Measurements from ENCODE around the gene ZEB2.
A peak's percentile ranks its signal among the peaks of the same experiment; 100 is the strongest.

ZEB2 gene

DNA sequence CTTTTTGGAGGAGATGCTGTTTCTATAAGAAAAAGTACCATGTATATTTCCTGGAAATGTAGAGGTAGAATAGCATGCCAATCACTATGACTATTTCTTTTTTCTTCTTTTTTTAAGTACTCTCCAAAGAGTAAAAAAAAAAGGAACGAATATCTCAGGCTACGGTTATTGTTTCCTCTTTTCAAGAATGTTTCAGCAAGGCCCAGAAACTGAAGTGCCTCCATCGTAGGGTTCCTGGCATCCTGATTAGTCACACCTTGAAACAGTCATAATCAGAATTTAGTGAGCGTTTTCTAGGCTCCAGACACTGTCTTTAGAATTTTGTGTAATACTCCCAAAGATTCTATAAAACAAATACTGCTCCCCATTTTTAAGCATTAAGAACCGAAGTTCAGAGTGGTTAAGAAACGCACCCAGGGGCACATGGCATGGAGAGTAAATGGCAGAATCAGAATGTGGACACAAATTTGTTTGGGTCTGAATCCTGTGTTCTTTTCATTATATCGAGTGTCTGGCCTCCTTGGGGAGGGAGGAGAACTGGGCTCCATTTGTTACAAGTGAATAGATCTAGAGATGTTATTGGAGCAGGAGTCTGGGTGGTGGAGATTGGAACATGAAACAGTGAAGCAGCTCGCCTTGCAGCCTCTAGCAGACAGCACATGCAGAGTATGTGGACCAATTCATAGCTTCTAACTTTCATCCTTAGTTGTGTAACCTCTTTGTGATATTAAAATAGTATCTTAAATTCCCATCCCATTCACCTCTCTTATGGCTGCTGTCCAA is 26.7 kb downstream of the ZEB2 start:
- peak; percentile 66 for DNase-seq

DNA sequence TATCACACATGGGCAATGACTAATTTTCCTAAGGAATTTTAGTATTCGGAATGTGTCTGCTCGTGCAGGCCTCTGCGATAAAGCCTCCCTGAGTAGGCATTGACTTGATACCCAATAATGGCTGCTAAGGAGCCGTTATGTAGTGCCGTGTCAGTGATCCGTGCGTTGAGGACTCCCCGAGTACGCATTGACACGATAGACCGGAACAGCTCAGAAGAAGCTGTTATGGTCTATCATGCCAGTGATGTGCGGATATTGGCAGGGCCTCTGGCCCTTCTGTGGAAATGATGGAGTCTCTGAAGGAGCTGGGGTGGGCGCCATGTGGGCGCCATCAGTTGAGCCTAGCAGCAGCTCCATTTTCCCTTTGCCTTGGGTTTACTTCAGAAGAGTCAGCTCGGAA is 29.1 kb downstream of the ZEB2 start:
- no peak for DNase-seq

DNA sequence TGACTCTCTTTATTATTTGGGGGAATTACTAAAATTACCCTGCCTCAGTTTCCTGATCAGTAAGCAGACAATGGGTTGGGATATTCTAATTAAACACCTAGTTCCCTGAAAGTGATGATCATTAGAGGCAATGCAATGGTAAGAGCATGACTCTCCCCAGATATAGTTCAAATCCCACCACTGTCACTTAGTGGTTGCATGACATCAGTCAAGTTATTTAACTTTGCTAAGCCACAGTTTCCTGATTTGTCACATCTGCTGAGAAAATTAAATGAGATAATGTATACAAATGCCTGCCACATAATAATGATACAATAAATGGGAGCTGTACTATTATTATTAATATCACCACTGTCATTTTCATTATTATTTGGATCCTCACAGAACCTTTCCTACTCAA is 29.9 kb downstream of the ZEB2 start:
- DNase-seq, result peak; percentile 70

DNA sequence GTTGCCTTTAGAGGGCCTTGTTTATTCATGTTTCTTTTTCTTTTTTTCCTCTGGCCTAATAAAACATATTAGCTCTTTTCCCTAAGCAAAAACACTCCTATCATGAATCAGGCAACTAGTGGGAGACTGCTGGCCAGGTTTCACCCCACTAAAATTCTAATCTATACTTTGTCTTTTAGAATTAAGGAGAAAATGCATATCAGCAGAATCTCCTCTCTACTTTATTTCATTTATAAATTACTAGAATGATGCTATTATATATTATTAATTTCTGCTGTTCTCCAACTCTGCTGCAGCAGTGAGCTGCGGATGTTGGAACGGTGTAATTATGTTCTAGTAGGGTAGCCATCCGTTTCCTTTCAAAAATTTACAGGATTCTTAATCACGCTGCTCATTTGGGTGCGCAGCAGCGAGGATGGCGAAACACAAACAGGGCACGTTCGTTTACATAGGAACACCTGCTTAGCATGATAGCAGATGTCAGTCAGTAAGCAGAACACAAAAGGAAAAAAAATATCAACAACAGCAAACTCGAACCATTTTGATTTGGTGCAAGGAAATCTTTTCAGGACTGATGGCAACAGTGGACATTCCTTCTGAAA is 30.5 kb downstream of the ZEB2 start:
- DNase-seq, result no peak

DNA sequence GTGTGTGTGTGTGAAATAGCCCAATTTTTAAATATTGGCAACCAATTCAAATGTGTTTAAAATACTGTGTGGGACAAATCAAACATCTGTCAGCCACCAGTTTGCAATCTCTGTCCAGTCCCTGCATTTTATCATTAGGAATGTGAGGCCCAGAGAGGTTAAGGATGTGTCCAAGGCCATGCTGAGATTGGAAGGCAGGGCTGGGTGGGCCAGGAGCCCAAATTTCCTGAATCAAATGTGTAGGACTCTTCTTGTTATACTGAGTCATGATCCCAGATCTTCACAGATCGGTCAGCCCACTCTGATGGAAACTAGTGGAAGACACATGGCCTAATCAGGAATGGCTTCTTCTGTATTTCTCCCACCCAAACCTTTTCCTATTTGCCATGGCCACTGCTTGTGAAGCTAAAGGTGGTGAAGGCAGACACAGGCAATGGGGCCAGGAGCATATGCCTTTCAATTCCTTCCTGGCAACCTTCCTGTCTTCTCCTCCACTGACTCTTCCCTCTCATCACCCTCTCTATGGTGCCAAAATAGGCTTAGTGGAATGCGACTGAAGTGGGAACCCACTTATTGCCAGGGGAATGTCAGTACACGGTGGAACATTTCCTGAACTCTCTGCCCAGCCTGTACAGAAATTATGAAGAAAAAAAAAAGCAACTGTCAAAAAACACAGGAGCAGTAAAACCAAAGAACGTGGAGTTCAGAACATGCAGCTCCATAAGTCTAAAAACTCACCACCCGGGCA is 35.5 kb downstream of the ZEB2 start:
- DNase-seq, result no peak

DNA sequence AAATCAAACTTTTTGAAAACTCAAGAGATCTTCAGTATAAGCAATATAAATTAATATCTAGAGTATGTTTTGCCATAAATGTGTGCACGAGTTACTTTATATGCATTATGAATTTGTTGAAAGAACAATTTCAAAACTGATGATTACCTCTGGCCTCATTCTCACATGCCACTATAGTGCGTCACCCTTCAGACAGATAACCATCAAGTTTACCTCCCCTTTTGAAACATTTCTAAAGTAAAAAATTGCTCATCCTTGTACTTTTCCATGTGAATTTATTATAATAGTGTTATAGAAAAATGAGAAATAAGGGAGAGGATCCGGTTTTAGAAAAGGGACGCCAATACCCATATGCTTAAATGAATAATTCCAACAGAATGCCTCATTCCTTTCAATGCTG is 38.3 kb downstream of the ZEB2 start:
- DNase-seq, result no peak

DNA sequence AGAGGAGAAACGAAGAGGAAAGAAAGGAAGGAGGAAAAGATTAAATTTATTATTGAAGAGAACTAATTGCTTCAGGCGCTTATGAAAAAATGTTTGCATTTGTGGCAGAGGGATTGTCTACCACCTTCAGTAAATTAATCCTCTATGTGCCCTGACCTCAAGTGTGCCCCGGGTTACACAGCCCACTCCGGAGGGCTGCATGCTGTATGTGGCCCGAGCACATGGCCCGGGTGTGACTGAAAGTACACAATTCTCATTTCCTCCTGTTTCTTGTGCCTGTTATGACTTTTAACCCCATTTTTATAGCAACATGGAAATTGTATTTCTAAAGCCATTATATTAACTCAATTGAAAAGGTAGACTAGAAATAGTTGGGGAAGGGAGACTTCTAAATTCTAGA is 38.8 kb downstream of the ZEB2 start:
- DNase-seq, result no peak

DNA sequence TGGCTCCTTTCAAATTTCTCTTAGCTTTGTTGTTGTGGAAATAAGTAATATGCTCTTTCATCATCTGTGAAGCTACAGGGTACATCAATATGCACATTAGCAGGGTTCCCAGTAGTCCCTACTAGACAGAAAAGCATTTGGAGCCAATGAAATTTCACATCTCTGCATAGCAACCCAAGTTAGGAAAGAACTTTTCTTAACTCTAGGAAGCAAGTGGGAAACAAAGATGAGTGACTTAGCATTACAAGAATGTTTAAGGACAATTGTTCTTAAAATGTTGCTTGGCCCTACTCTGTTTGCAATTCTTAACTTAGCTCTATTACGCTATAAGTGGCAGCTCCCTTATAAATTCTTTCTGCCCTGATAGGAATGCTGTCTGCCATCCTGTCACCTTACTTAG is 39.6 kb downstream of the ZEB2 start:
- no peak for DNase-seq

DNA sequence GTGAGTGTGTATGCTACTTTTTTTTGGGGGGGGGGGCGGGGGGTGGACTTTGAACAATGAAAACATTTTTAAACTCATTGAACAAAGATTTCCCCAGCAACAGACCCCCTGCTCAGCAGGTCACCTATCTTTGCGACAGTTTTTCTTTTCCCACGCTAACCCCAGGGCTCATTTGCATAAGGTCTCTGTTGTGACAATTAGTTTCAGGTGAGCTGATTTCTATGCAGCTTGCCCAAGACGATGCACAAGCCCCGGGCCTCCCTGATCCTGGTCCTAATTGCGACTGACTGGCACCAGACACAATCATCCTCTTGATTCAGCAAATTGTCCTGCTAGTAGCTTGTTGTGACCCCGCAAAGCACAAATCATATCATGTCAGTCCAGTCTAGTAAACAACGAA is 40.3 kb downstream of the ZEB2 start:
- DNase-seq, result no peak

DNA sequence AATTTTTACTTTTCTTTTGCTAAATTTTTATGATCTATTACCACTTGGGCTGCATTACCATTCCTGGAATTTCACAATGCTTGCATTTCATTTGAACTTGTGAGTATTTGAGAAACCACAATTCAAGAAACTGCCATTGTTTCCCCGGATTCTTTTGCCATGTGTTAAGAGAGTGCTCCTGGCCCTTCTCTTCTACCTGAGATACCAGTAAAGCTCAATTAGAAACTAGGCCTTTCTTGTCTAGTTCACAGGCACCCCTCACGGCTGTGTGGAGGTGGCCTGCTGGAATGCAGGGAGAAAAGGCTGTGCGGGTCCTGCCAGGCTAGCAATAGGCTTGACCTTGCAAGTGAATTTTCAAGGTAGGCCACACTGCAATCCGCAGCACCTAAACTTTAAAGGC is 40.8 kb downstream of the ZEB2 start:
- DNase-seq, result no peak

DNA sequence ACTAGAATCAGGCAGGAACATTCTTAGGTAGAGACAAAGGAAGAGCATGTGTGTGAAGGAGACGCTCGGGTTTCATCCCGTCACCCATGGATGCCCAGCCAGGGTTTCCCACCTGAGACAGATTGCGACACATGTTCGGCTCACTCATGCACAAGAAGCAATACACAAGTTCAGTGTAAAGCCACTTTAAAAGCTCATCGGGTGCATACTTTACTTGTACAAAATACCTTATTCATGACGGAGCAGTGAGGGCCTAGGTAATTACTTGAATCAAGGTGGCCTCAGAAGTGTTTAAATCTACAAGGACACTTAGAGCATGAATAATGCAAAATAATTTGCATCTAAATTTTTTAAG is 42.0 kb downstream of the ZEB2 start:
- DNase-seq, result no peak

DNA sequence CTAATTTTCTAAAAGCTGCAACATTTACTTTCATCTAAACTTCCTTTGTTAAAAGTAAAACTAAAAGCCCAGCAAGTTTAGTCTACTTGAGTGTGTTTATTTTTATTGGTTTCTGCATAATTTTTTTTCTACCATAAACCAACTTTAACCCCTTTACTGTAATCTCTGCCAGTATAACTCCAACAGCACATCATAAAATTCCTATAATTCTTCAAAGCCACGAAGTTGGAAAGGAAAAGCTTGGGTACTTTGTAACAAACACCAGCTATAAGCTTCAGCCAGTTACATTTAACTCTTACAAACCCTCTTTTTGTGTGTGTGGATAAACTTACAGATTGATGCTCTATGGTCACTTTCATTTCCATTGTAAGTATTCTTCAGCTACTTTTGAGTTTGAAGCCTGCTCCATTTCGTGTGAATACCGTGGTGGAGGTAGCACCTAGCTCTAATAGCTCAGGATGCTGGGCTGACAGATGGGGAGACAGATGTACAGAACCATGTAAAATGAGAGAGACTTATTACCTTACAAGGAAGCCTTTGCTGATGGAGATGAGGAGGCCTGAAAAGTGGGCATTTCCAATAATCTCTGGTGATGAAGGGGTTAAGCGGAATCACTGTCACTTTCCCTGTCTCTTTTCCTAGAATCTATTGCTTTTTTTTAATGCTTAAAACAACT is 42.5 kb downstream of the ZEB2 start:
- no peak for DNase-seq

DNA sequence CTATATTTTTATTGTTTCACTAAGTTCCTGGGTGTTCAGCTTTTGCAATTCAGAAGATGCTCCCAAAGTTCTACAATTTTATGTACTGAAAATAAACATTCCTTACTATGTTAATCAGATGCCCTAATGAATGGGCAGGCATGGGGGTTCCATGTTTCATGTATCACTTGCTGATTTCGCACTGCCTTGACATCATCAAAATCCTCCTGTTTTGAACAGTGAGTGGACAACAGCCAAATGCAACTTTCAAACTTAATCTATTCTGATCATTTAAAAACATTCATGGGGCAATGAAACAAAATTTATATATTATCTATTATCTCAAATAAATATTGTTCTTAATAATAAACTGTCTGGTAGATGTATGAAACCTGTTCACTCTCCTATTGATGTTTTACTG is 43.2 kb downstream of the ZEB2 start:
- no peak for DNase-seq

DNA sequence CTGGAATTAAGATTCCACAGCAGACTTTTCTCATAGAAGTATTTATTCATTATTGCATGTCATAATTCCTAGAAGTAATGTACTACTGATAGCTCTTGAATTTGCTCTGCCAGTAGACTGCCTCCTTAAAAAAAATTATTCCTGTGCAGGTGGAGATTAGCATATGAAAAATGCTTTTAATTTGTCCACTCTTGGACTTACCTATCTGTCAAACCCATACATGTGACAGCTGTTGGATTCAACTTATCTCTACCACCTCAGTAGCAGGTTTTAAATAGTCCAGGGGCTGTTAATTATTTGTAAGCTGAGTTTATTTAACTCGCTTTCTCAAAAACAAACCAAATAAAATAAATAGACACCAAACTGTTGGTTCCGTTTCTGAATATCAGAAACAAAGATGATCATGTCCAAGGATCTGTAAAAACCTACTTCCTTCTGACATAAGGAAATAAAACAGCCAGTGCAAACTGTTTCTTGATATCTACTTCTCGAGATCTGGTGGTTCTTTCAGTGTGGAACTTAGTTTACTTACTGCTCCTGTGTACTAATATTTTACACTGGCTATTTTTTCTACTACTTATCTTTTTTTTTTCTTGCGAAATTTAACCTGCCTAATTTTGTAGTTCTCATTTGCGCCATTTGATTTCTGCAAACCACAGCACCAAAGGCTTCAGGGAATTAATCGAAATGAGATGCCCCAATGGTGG is 44.2 kb downstream of the ZEB2 start:
- no peak for DNase-seq

DNA sequence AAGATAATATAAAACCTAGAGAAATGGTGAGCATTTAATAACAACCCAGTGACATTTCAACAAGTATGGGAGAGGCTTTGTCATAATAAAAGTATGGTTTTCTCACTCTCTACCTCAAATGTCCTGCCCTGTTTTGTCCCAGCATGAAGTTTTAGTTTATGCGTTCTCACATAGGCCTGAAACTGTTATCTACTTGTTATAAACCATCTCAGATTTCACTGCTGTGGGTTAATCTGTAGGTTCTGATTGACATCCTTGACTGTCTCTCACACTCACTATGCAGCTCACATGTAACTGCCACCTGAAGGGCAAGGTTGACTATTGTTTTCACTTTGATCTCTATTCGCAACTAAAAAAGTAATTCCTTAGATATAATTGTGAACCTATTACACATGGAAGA is 44.9 kb downstream of the ZEB2 start:
- DNase-seq, result peak; percentile 51

DNA sequence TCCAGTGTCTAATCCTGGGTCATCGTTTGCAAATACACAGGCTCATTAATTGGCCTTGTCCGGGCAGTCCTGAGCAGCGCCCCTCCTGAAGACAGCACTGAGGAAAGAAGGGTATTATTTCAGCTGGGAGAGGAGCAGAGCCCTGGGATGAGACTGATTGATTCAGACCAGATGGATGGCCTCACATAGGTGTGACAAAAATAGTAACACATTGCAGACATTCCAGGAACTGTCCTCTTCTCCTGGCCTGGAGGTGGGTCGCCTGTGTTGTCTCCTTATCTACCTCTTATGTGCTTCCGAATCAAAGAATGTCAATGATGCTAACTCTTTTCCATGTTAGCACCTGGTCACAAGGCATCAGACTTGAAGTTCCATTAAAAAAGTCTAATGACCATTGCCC is 45.9 kb downstream of the ZEB2 start:
- DNase-seq, result no peak

DNA sequence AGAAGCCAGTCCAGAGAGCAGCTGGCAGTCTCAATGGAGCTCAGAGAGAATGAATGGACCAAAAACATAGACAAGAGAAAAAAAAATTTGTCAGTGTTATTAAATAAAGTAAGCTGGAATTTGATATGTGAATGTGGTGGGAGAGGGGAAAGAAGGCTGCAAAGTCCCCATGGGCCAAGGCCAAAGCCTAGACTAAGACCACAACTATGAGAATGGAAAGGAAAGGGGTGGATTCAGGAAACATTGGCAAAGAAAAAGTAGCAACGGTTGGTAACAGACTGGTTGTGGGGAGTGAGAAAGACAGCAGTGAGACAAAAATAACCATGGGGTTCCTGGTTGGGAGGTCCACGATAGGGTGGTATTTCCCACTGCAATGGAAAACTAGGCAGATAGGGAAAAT is 47.0 kb downstream of the ZEB2 start:
- no peak for DNase-seq

DNA sequence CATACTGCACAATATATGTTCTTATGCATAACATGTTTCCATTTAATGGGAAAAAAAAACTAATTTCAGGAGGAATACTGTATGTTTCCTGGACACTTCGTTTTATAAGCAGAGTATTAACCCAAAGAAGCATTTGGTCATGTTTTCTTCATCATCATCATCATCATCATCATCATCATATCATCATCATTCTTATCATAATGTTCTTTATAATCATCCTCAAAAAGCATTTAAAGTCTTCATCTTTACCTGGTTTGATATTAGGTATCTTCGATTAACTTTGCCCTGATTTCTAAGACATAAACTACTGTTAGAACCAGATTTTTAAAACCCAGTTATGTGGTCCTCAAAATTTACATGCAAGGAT is 47.9 kb downstream of the ZEB2 start:
- DNase-seq, result no peak

DNA sequence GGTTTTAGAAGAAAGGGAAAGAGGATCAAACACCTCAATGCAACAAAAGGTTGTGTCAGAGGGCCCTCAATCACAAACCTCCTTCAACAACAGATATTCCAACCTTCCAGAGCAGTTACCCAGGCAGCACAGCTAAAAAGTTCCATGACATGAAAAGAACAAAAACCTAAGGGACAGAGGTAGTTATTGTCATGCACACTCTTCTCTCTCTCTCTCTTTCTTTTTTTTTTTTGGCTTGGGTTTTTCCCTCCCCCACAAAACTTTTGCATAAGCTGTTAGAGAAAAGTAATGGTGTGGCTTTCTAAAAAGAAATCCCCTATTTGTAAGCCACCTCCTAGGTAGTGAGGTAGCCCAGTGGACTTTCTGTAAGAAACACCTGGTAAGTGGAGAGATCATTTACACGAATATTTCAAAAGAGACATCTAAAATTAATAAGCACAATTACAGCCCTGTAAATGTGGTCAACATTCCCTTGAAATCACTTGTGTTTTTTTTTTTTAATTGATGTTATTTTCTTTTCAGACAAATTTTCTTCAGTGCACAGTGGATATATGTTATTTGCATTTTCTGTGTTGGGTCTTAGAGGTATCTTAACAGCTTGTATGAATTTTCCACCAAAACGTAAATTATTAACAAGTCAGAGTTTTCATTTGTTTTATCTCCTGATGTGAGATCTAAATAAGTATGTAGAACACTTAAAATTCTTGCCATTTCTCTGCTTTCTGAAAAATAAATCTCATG is 48.4 kb downstream of the ZEB2 start:
- no peak for DNase-seq

DNA sequence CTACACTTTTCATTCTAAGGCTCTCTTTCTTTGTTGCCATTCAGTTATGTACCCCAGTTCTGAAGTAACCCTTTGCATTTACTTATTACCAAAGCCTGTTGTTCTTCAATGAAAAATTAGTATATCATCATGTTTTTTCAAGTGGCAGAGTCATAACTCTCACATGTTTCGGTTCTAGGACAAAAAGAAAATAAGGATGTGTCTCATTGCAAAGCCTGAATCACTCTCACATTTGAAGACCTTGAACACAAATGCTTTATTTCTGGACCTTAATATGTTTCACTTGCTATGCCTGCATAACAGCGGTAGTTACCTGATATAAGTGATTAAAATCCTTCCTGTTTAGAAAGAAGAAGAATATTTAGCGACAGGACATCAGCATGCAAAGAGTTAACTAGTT is 49.1 kb downstream of the ZEB2 start:
- no peak for DNase-seq

DNA sequence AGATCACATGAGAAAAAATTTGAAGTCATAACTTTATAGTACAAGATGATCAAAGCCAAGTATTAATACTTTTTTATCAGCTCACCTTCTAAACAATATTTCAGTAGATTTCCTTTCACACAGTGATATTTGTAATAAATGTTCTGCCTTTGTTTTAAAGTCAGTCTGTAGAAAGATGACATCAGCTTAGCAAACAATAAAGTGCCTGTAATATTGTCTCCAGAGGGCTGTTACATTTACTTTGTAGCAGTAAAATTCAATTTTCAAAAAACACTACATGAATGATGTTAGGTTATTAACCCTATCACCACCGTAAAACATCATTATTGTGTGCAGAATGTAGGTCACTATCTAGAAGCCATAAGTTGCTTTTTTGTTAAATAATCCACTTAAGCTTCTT is 49.6 kb downstream of the ZEB2 start:
- DNase-seq, result no peak

DNA sequence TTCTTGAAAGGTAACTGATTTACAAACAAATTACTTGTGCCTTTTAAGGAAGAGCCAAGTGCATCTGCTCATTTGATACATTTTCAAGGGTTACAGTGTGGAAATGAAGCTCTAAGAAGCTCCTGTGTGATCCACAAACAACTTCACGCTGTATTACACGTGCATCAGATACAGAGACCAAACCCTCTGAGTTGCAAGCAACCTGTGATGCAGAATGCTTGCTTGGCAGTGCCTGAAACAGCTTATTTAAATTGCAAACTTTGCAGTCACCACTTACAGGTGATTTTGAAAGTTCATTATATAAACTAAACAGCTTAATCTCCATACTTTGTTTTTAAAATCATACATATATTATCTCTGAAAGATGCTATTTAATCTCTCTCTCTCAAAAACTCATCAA is 50.1 kb downstream of the ZEB2 start:
- DNase-seq, result no peak

All from activated CD4-positive, alpha-beta T cell treated with anti-CD3 and anti-CD28 coated beads, Interleukin-2, Interleukin-6, amounts not matched to agents 100 ng/mL and 50 ng/mL, durations not matched to agents 16 hours and 8 hours (primary cell).